ENCODE measurements around the gene GRID1.

DNA sequence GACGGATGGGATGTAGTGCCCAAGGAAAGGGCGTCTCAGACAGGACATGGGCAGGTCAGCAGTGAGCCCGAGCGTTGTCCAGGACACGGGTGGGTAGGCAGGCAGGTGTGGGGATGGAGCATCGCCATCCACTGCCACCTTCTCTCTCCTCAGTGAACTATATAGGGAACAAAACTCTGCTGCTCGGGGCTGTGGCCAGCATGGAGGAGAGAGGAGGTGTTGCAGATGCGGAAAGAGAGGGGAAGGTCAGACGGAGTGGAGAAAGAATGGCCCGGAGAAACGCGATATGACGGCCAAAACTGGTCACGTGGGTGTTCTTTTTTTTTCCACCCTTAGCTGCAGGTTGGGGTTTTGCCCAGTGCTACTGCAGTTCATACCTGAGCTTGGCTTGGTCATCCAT, 71.2 kb downstream of the GRID1 start:
- no peak for TF ChIP-seq CTCF (conservative IDR thresholded peaks at IDR 0.05)
- no peak for TF ChIP-seq EZH2 (IDR thresholded peaks at IDR 0.05; ENCODE audit: low read depth)
